22Rv1 (cell line): ENCODE measurements around the gene CNN1.

Source experiments
- ZFX ChIP-seq: fragments of 450-650 bp; IDR thresholded peaks from 2 replicates; pipeline ENCODE4 v1.6.1; 2017; ENCODE audit warnings: antibody characterized with exemption, borderline replicate concordance
- TF ChIP-seq, protein P1 (sequence below): fragments of 450-650 bp; IDR thresholded peaks from 2 replicates; pipeline ENCODE4 v1.5.1; 2017; ENCODE audit warnings: mild to moderate bottlenecking

GRCh38 chr19:11570039-11570462 is 31.4 kb downstream of the CNN1 start:
- TF ChIP-seq, protein P1, sequence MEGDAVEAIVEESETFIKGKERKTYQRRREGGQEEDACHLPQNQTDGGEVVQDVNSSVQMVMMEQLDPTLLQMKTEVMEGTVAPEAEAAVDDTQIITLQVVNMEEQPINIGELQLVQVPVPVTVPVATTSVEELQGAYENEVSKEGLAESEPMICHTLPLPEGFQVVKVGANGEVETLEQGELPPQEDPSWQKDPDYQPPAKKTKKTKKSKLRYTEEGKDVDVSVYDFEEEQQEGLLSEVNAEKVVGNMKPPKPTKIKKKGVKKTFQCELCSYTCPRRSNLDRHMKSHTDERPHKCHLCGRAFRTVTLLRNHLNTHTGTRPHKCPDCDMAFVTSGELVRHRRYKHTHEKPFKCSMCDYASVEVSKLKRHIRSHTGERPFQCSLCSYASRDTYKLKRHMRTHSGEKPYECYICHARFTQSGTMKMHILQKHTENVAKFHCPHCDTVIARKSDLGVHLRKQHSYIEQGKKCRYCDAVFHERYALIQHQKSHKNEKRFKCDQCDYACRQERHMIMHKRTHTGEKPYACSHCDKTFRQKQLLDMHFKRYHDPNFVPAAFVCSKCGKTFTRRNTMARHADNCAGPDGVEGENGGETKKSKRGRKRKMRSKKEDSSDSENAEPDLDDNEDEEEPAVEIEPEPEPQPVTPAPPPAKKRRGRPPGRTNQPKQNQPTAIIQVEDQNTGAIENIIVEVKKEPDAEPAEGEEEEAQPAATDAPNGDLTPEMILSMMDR: no peak
- TF ChIP-seq ZFX: no peak
